Neural progenitor cell (in vitro differentiated cells): ENCODE results near the gene C1orf210. TPM values are rescaled to one million over a fixed set of nuclear protein-coding genes. Genes with fewer than 3 reads are reported as not detected.

Source experiments
- DNase-seq: peaks from one replicate; pipeline ENCODE4 v3.0.0-alpha.2; 2016; ENCODE audit warnings: low spot score
- H2AFZ ChIP-seq: fragments of 200-600 bp; sonication (generic); replicated peaks from 2 replicates; pipeline ENCODE4 v1.6.1; 2016; ENCODE audit warnings: antibody characterized with exemption
- H3F3A ChIP-seq: fragments of 200-600 bp; sonication (generic); 2 replicates; pipeline ENCODE4 v1.6.1; 2016; ENCODE audit warnings: antibody characterized with exemption, low read depth
- H3K27ac ChIP-seq: fragments of 200-600 bp; sonication (generic); 2 replicates; pipeline ENCODE4 v1.5.1; 2016; ENCODE audit warnings: mild to moderate bottlenecking
- H3K27me3 ChIP-seq: fragments of 200-600 bp; sonication (generic); 2 replicates; pipeline ENCODE4 v1.6.1; 2016; ENCODE audit warnings: mild to moderate bottlenecking, moderate library complexity
- H3K36me3 ChIP-seq: fragments of 200-600 bp; sonication (generic); 2 replicates; pipeline ENCODE4 v1.5.1; 2016
- H3K4me1 ChIP-seq: fragments of 200-600 bp; sonication (generic); 2 replicates; pipeline ENCODE4 v1.6.1; 2016; ENCODE audit warnings: mixed run types
- H3K4me2 ChIP-seq: fragments of 200-600 bp; sonication (generic); 2 replicates; pipeline ENCODE4 v1.6.1; 2016
- H3K4me3 ChIP-seq: fragments of 200-600 bp; sonication (generic); 2 replicates; pipeline ENCODE4 v1.5.1; 2016
- H3K79me2 ChIP-seq: fragments of 200-600 bp; sonication (generic); 2 replicates; pipeline ENCODE4 v1.6.1; 2016; ENCODE audit warnings: low read depth
- H3K9ac ChIP-seq: fragments of 200-600 bp; sonication (generic); 2 replicates; pipeline ENCODE4 v1.6.1; 2016
- H3K9me3 ChIP-seq: fragments of 200-600 bp; sonication (generic); 2 replicates; pipeline ENCODE4 v1.5.1; 2016; ENCODE audit warnings: low read depth
- H4K20me1 ChIP-seq: fragments of 200-600 bp; sonication (generic); 2 replicates; pipeline ENCODE4 v1.6.1; 2016; ENCODE audit warnings: low read depth
- H3K27ac Mint-ChIP-seq: 3 replicates; pipeline ENCODE4 v1.8.0; 2021; ENCODE audit warnings: mixed read lengths
- H3K27me3 Mint-ChIP-seq: 2 replicates; pipeline ENCODE4 v1.8.0; 2022; ENCODE audit warnings: low read depth, mild to moderate bottlenecking, inconsistent platforms, moderate library complexity, mixed read lengths; ENCODE audit not compliant: insufficient read depth
- H3K36me3 Mint-ChIP-seq: 3 replicates; pipeline ENCODE4 v1.8.0; 2021; ENCODE audit warnings: mixed read lengths
- H3K4me1 Mint-ChIP-seq: 3 replicates; pipeline ENCODE4 v1.8.0; 2021; ENCODE audit warnings: mixed read lengths
- H3K4me3 Mint-ChIP-seq: 3 replicates; pipeline ENCODE4 v1.8.0; 2021; ENCODE audit warnings: mild to moderate bottlenecking, moderate library complexity, mixed read lengths
- H3K9me3 Mint-ChIP-seq: 3 replicates; pipeline ENCODE4 v1.8.0; 2020; ENCODE audit warnings: mixed read lengths
- EZH2 ChIP-seq: fragments of 200-600 bp; sonication (generic); IDR thresholded peaks from 2 replicates; pipeline ENCODE4 v1.6.1; 2017; ENCODE audit warnings: antibody characterized with exemption, mild to moderate bottlenecking, moderate library complexity
- EZH2phosphoT487 ChIP-seq: fragments of 200-600 bp; sonication (generic); IDR thresholded peaks from 2 replicates; pipeline ENCODE4 v1.6.1; 2017; ENCODE audit warnings: antibody characterized with exemption
- total RNA-seq: library from RNA; depleted of rRNA; stranded (reverse); fragments of >200 nt; gene quantifications from 2 replicates; pipeline ENCODE4 v1.2.3, GENCODE V29; 2015; ENCODE audit warnings: low replicate concordance
- TF ChIP-seq, protein P1 (sequence below): fragments of 200-600 bp; sonication (generic); IDR thresholded peaks from 2 replicates; pipeline ENCODE4 v1.5.1; 2017; ENCODE audit warnings: antibody characterized with exemption, mild to moderate bottlenecking

Gene C1orf210
- total RNA-seq, 1 donor from 2014 or later = not detected

DNA sequence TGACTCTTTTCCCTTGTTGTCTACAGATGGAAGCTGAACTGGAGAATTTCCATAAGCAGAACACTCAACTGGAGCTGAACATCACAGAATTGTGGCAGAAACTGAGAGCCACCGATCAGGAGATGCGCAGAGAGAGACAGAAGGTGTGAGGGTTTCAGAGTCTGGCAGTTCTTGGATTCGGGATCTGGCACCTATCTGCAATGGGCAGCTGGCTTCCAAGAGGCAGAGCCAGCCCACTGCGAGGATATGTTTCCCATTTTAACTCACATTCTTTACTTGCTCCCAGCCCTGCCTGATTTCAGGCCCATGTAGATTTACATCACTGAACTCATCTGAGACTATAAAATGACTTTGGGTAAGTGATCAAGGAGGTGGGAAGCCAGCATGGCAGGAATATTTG, 52.9 kb downstream of the C1orf210 start:
- no peak overlapping the region for H3K9ac ChIP-seq

DNA sequence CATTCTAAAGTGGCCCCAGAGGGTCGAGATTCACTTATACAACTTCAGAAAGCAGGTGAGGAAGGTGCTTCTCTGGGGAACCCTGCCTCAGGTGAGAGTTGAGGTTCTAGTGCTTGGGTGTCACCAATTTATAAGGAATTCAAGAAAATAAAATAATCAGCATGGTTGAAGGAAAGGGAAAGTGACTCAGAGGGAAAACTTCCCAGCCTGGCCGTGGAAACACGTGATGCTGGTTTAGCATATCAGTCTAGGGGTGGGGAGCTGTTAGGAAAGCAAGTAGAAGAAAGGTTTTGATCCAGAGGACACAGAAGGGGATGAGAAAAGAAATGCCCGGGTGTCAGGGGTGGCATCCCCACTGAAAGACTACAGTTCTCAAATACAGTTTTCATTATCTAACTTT, 53.3 kb downstream of the C1orf210 start:
- Histone ChIP-seq H3K9me3 (no peaks in the 10 kb centered on the region), H3K27ac (no peak overlapping the region), H2AFZ (no peak overlapping the region), H3K9ac (no peak overlapping the region), H3K27me3 (no peaks in the 10 kb centered on the region), H3K4me3 (no peak overlapping the region), H3K79me2 (no peaks in the 10 kb centered on the region), H4K20me1 (no peaks in the 10 kb centered on the region), H3K36me3 (no peaks in the 10 kb centered on the region), H3K4me2 (no peak overlapping the region), H3F3A (peaks cover 10% of the 10 kb centered on the region), H3K4me1 (peaks cover 11% of the 10 kb centered on the region)
- H3K36me3 Mint-ChIP-seq = no peaks in the 10 kb centered on the region
- H3K27me3 Mint-ChIP-seq = peaks cover 13% of the 10 kb centered on the region
- H3K27ac Mint-ChIP-seq = no peak overlapping the region
- H3K4me1 Mint-ChIP-seq = peaks cover 15% of the 10 kb centered on the region
- no peak for DNase-seq
- H3K4me3 Mint-ChIP-seq = no peak overlapping the region
- TF ChIP-seq EZH2 (no peak), EZH2phosphoT487 (no peak)
- TF ChIP-seq, protein P1, sequence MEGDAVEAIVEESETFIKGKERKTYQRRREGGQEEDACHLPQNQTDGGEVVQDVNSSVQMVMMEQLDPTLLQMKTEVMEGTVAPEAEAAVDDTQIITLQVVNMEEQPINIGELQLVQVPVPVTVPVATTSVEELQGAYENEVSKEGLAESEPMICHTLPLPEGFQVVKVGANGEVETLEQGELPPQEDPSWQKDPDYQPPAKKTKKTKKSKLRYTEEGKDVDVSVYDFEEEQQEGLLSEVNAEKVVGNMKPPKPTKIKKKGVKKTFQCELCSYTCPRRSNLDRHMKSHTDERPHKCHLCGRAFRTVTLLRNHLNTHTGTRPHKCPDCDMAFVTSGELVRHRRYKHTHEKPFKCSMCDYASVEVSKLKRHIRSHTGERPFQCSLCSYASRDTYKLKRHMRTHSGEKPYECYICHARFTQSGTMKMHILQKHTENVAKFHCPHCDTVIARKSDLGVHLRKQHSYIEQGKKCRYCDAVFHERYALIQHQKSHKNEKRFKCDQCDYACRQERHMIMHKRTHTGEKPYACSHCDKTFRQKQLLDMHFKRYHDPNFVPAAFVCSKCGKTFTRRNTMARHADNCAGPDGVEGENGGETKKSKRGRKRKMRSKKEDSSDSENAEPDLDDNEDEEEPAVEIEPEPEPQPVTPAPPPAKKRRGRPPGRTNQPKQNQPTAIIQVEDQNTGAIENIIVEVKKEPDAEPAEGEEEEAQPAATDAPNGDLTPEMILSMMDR = no peak
- no peaks in the 10 kb centered on the region for H3K9me3 Mint-ChIP-seq

More for the DNA sequence above, 52.9 kb downstream of the C1orf210 start:
- Histone ChIP-seq H3K27me3 (no peaks in the 10 kb centered on the region), H4K20me1 (no peaks in the 10 kb centered on the region), H3K79me2 (no peaks in the 10 kb centered on the region), H3K4me2 (no peak overlapping the region), H3K27ac (no peak overlapping the region), H3K36me3 (no peaks in the 10 kb centered on the region), H3F3A (peaks cover 10% of the 10 kb centered on the region), H3K9me3 (no peaks in the 10 kb centered on the region), H3K4me3 (no peak overlapping the region), H3K4me1 (peaks cover 11% of the 10 kb centered on the region), H2AFZ (no peak overlapping the region)
- DNase-seq = no peak
- Mint-ChIP-seq H3K36me3 (no peaks in the 10 kb centered on the region), H3K4me1 (peaks cover 11% of the 10 kb centered on the region), H3K27me3 (peaks cover 13% of the 10 kb centered on the region), H3K27ac (no peak overlapping the region), H3K4me3 (no peak overlapping the region), H3K9me3 (no peaks in the 10 kb centered on the region)
- TF ChIP-seq EZH2phosphoT487 = no peak
- TF ChIP-seq EZH2 = no peak
- TF ChIP-seq, protein P1 = no peak

Other genes starting within 250 kb of the C1orf210 start
- 43.2 and 71.6 TPM in 2 replicates for gene EBNA1BP2, start 113.3 kb downstream of the C1orf210 start, total RNA-seq
- 0.40 and 0.97 TPM in 2 replicates for gene CFAP57, start 113.3 kb downstream of the C1orf210 start, total RNA-seq
- 0.73 and 2.2 TPM in 2 replicates for gene TMEM125, start 15.6 kb downstream of the C1orf210 start, total RNA-seq
- gene TIE1, start 15.4 kb upstream of the C1orf210 start, total RNA-seq = 0.21 and 0.25 TPM in 2 replicates
- 0.09 TPM in 1 of 2 replicates, not detected in the other for gene MPL, start 52.2 kb upstream of the C1orf210 start, total RNA-seq
- gene CDC20, start 73.4 kb upstream of the C1orf210 start, total RNA-seq = 164 and 261 TPM in 2 replicates
- 5.6 and 11.9 TPM in 2 replicates for gene ELOVL1, start 82.4 kb upstream of the C1orf210 start, total RNA-seq
- 15.1 and 23.6 TPM in 2 replicates for gene MED8, start 104.2 kb upstream of the C1orf210 start, total RNA-seq
- 11.0 and 16.8 TPM in 2 replicates for gene SZT2, start 104.3 kb upstream of the C1orf210 start, total RNA-seq
- 10.3 and 26.8 TPM in 2 replicates for gene HYI, start 168.3 kb upstream of the C1orf210 start, total RNA-seq
- 71.1 and 119 TPM in 2 replicates for gene PTPRF, start 245.3 kb upstream of the C1orf210 start, total RNA-seq